ENCODE results near the gene ADAT3.

Gene ADAT3

GRCh38 chr19:1955171-1956121 is 50.2 kb downstream of the ADAT3 start:
- in situ Hi-C loops (cut with HindIII; ENCODE audit: low sequenced_read_pairs) = no loop called here

- in situ Hi-C loops (cut with HindIII; ENCODE audit: low sequenced_read_pairs) = no loop called here
Observed at GRCh38 chr19:1956122-1956494, 50.9 kb downstream of the ADAT3 start.

- in situ Hi-C loops (cut with HindIII; ENCODE audit: low sequenced_read_pairs) = no loop called here
Observed at GRCh38 chr19:1956868-1957492, 51.8 kb downstream of the ADAT3 start.

- in situ Hi-C loops (cut with HindIII; ENCODE audit: low sequenced_read_pairs) = no loop called here
Observed at GRCh38 chr19:1957562-1958248, 52.5 kb downstream of the ADAT3 start.

- in situ Hi-C loops (cut with HindIII; ENCODE audit: low sequenced_read_pairs) = no loop called here
Observed at GRCh38 chr19:1959928-1960589, 54.9 kb downstream of the ADAT3 start.

- in situ Hi-C loops (cut with HindIII; ENCODE audit: low sequenced_read_pairs) = no loop called here
Observed at GRCh38 chr19:1961000-1961883, 56.0 kb downstream of the ADAT3 start.

GRCh38 chr19:1962674-1963073 is 57.5 kb downstream of the ADAT3 start:
- in situ Hi-C loops (cut with HindIII; ENCODE audit: low sequenced_read_pairs) = no loop called here

Data from endothelial cell of hepatic sinusoid (primary cell).